Measurements from ENCODE around the gene OSBPL2. TPM values are rescaled to one million over a fixed set of nuclear protein-coding genes. Genes with fewer than 3 reads are reported as not detected.
A peak's percentile ranks its signal among the peaks of the same experiment; 100 is the strongest.

The OSBPL2 gene
- total RNA-seq, 1 experiment from 2014 or later, result 36.9 TPM

- peaks cover 5% of the 10 kb centered on the region; the same call in 1 of the 2 replicates for H3K79me2 ChIP-seq (ENCODE audit: insufficient read depth, low read length)
- no peak for ATAC-seq
- H3K4me2 ChIP-seq (ENCODE audit: low read length), result no peak overlapping the region
- no peaks in the 10 kb centered on the region for H3K27me3 ChIP-seq (ENCODE audit: insufficient read depth, low read length)
- H2AFZ ChIP-seq (ENCODE audit: low read depth, low read length, poor library complexity, severe bottlenecking), result no peak overlapping the region
- BruUV-seq (replicated peaks), result TSS peak; percentile 40
- TF ChIP-seq CTCF (IDR thresholded peaks at IDR 0.05 in 2 of 3, conservative IDR thresholded peaks at IDR 0.05 in 1 of 3; ENCODE audit: borderline replicate concordance in 1 of 3, insufficient read depth in 1 of 3, low read depth in 2 of 3, low read length in 2 of 3) (no peak), JUND (IDR thresholded peaks at IDR 0.05) (no peak), FOSL1 (IDR thresholded peaks at IDR 0.05; ENCODE audit: low read depth) (no peak), EZH2phosphoT487 (IDR thresholded peaks at IDR 0.05; ENCODE audit: borderline replicate concordance) (no peak), YY1 (IDR thresholded peaks at IDR 0.05; ENCODE audit: extremely low read depth, insufficient replicate concordance, low read depth, low read length) (no peak), POLR2AphosphoS5 (IDR thresholded peaks at IDR 0.05; ENCODE audit: low read depth, low read length) (no peak), POLR2A (IDR thresholded peaks at IDR 0.05; ENCODE audit: borderline replicate concordance, extremely low read depth, insufficient read depth, insufficient read length) (no peak), SIN3A (IDR thresholded peaks at IDR 0.05; ENCODE audit: low read depth) (no peak)
- POLR2A ChIA-PET, result no interaction called here
- peaks cover 22 to 36% of the 10 kb centered on the region in 2 experiments; a peak in 3 of 4 replicates for H3K36me3 ChIP-seq (ENCODE audit: control insufficient read depth in 1 of 2, insufficient read depth in 2 of 2, low read length in 2 of 2)
- CTCF ChIA-PET, result no interaction called here
- no peak overlapping the region for H3K9ac ChIP-seq (ENCODE audit: low read length)
- no peak overlapping the region for H3K4me3 ChIP-seq (replicated peaks in 1 of 2; ENCODE audit: low read depth in 1 of 2, low read length in 2 of 2)
- RAD21 ChIA-PET (ENCODE audit: low non-redundant PET in 1 of 2, low total read pairs in 2 of 2, uncharacterized antibody in 2 of 2, unreplicated experiment in 2 of 2), result no interaction called here
- DNase-seq (ENCODE audit: low read depth, low spot score), result no peak
- H3K4me1 ChIP-seq (ENCODE audit: control insufficient read depth in 1 of 2, insufficient read depth in 2 of 2, low read length in 2 of 2), result no peaks in the 10 kb centered on the region
- H4K20me1 ChIP-seq (ENCODE audit: insufficient read depth), result no peaks in the 10 kb centered on the region; the same call in 1 of the 2 replicates
- no peaks in the 10 kb centered on the region for H3K9me2 ChIP-seq (ENCODE audit: insufficient read depth)
- intact Hi-C loops (cut with micrococcal nuclease), result no loop called here
- no peaks in the 10 kb centered on the region for H3K9me3 ChIP-seq (ENCODE audit: control insufficient read depth in 1 of 2, insufficient read depth in 1 of 2, low read depth in 1 of 2, low read length in 2 of 2)
- H3K27ac ChIP-seq (ENCODE audit: low read depth, low read length), result no peak overlapping the region
Measured at GRCh38 chr20:62337558-62338293, 99.4 kb downstream of the OSBPL2 start.

Measured in HCT116 (cell line).